OCI-LY1 (cell line): ENCODE data around the gene GPC2.
A peak's percentile ranks its signal among the peaks of the same experiment; 100 is the strongest.
"Not testable (repeated sequence)": the region's sequence is repeated elsewhere in the genome, so short reads cannot be mapped to it uniquely, and the experiment has no call there.

Experiments used
- H2AFZ ChIP-seq: fragments of 200-600 bp; sonication (generic), shearing (Covaris generic); 2 replicates; pipeline ENCODE4 v1.6.0; 2014; ENCODE audit warnings: antibody characterized with exemption, mild to moderate bottlenecking, low read length
- H3F3A ChIP-seq: fragments of 200-600 bp; sonication (generic), shearing (Covaris generic); 2 replicates; pipeline ENCODE4 v1.6.0; 2014; ENCODE audit warnings: mild to moderate bottlenecking, antibody characterized with exemption, low read length, moderate library complexity; ENCODE audit not compliant: insufficient read depth
- H3K27ac ChIP-seq: fragments of 200-600 bp; sonication (generic); 2 replicates; pipeline ENCODE4 v1.5.1; 2014; ENCODE audit warnings: low read length, mixed run types, mild to moderate bottlenecking, low read depth; ENCODE audit not compliant: poor library complexity, severe bottlenecking
- H3K27me3 ChIP-seq: fragments of 200-600 bp; sonication (generic); 2 replicates; pipeline ENCODE4 v1.6.0; 2014; ENCODE audit warnings: antibody characterized with exemption, mild to moderate bottlenecking, low read length, moderate library complexity; ENCODE audit not compliant: insufficient read depth
- H3K36me3 ChIP-seq: fragments of 200-600 bp; sonication (generic); 2 replicates; pipeline ENCODE4 v1.6.1; 2014; ENCODE audit warnings: mild to moderate bottlenecking, antibody characterized with exemption, low read length, moderate library complexity, mixed read lengths; ENCODE audit not compliant: insufficient read depth
- H3K4me1 ChIP-seq: fragments of 200-600 bp; sonication (generic); 2 replicates; pipeline ENCODE4 v1.5.1; 2014; ENCODE audit warnings: mild to moderate bottlenecking, low read length, moderate library complexity; ENCODE audit not compliant: insufficient read depth, severe bottlenecking
- H3K4me2 ChIP-seq: fragments of 200-600 bp; sonication (generic), shearing (Covaris generic); 2 replicates; pipeline ENCODE4 v1.6.1; 2014; ENCODE audit warnings: low read length
- H3K4me3 ChIP-seq: fragments of 200-600 bp; sonication (generic); 2 replicates; pipeline ENCODE4 v1.5.1; 2014; ENCODE audit warnings: low read length, low read depth, mild to moderate bottlenecking, mixed read lengths; ENCODE audit not compliant: poor library complexity, severe bottlenecking
- H3K79me2 ChIP-seq: fragments of 200-600 bp; shearing (Covaris generic); 2 replicates; pipeline ENCODE4 v1.6.1; 2016; ENCODE audit warnings: mixed run types, low read length, mixed read lengths; ENCODE audit not compliant: insufficient read depth
- H3K9ac ChIP-seq: fragments of 200-600 bp; sonication (generic), shearing (Covaris generic); 2 replicates; pipeline ENCODE4 v1.6.1; 2014; ENCODE audit warnings: mild to moderate bottlenecking, low read length, mixed read lengths
- H3K9me2 ChIP-seq: fragments of 200-600 bp; sonication (generic), shearing (Covaris generic); 2 replicates; pipeline ENCODE4 v1.6.1; 2014; ENCODE audit warnings: low read depth, mild to moderate bottlenecking, low read length, mixed read lengths
- H3K9me3 ChIP-seq: fragments of 200-600 bp; shearing (Covaris generic); 2 replicates; pipeline ENCODE4 v1.6.1; 2014; ENCODE audit warnings: low read length, mixed read lengths
- H4K20me1 ChIP-seq: fragments of 200-600 bp; sonication (generic), shearing (Covaris generic); 2 replicates; pipeline ENCODE4 v1.6.0; 2016; ENCODE audit warnings: mild to moderate bottlenecking, low read length; ENCODE audit not compliant: insufficient read depth
- EZH2 ChIP-seq: fragments of 200-600 bp; sonication (generic), shearing (Covaris generic); IDR thresholded peaks from 2 replicates; pipeline ENCODE4 v1.8.0; 2017; ENCODE audit warnings: borderline replicate concordance, mixed run types, mild to moderate bottlenecking, antibody characterized with exemption, low read length, moderate library complexity, mixed read lengths
- TF ChIP-seq, protein P1 (sequence below): fragments of 200-600 bp; sonication (generic), shearing (Covaris generic); IDR thresholded peaks from 2 replicates; pipeline ENCODE4 v1.5.1; 2017; ENCODE audit warnings: mild to moderate bottlenecking, antibody characterized with exemption, low read length, moderate library complexity, mixed read lengths

Gene GPC2, protein sequence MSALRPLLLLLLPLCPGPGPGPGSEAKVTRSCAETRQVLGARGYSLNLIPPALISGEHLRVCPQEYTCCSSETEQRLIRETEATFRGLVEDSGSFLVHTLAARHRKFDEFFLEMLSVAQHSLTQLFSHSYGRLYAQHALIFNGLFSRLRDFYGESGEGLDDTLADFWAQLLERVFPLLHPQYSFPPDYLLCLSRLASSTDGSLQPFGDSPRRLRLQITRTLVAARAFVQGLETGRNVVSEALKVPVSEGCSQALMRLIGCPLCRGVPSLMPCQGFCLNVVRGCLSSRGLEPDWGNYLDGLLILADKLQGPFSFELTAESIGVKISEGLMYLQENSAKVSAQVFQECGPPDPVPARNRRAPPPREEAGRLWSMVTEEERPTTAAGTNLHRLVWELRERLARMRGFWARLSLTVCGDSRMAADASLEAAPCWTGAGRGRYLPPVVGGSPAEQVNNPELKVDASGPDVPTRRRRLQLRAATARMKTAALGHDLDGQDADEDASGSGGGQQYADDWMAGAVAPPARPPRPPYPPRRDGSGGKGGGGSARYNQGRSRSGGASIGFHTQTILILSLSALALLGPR

DNA sequence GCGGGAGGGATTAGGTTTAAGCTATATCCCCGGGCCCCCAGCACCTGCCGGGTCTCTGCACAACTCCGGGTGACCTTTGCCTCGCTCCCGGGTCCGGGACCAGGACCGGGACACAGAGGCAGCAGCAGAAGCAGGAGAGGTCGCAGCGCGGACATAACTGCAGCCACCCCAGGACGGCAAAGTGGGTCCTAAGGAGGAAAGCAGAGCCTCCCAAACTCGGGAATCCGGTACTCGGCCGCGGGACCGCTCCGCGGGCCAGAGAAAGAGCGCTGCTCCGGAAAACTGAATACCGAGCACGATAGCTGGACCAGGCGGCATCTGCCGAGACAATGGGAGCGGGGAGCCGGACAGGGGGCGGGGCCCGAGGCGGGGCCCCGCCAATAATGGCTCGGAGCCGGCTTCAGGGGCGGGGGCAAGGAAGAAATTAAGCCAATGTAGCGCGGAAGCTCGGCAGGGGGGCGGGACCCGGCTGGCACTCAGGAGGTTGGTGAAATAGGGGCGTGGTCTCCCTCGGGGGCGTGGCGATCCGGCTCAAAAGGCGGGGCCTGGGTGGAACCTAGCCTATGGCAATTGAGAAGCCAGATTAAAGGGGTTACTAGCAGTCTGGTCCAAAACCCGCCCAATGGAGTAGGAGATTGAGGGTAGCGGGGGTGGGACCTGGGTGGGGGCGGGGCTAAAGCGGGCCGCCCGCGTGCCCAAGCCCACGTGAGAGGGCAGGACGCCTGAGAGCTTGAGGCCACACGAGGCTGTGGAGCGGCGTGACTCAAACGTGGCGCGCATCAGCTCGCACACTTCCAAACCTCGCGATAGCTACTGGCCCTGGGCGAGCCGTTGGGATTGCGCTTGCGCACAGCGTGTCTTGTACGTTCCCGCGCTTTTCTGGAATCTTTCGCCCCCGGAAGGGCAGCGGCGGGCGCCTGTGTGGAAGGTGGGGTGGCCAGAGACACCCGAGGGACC lies at the start of gene GPC2, which contains the start of gene STAG3:
Gene GPC2, minus strand, starts transcription at position 337 of the 957 bp plus-strand sequence. Its CDS starts 182 bp downstream, at position 155.
Gene STAG3, plus strand, starts transcription at position 874 of the 957 bp plus-strand sequence. CDS start 2,639 bp downstream, outside the sequence.
- Histone ChIP-seq H3K27ac (no peak within 1 kb of the TSS), H3K79me2 (no peaks in the 10 kb centered on the region), H3F3A (no peaks in the 10 kb centered on the region; the same call in 1 of the 2 replicates), H3K9ac (peak within 1 kb of the TSS; percentile 67), H3K36me3 (no peaks in the 10 kb centered on the region; the same call in 1 of the 2 replicates), H4K20me1 (no peaks in the 10 kb centered on the region), H3K4me1 (peaks cover 41% of the 10 kb centered on the region), H3K4me2 (peak within 1 kb of the TSS; percentile 81), H3K4me3 (peak within 1 kb of the TSS; percentile 74), H3K27me3 (no peaks in the 10 kb centered on the region), H3K9me3 (no peaks in the 10 kb centered on the region), H3K9me2 (no peaks in the 10 kb centered on the region), H2AFZ (peak within 1 kb of the TSS; percentile 42; the same call in 1 of the 2 replicates)
- TF ChIP-seq, protein P1, sequence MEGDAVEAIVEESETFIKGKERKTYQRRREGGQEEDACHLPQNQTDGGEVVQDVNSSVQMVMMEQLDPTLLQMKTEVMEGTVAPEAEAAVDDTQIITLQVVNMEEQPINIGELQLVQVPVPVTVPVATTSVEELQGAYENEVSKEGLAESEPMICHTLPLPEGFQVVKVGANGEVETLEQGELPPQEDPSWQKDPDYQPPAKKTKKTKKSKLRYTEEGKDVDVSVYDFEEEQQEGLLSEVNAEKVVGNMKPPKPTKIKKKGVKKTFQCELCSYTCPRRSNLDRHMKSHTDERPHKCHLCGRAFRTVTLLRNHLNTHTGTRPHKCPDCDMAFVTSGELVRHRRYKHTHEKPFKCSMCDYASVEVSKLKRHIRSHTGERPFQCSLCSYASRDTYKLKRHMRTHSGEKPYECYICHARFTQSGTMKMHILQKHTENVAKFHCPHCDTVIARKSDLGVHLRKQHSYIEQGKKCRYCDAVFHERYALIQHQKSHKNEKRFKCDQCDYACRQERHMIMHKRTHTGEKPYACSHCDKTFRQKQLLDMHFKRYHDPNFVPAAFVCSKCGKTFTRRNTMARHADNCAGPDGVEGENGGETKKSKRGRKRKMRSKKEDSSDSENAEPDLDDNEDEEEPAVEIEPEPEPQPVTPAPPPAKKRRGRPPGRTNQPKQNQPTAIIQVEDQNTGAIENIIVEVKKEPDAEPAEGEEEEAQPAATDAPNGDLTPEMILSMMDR, result no peak
- TF ChIP-seq EZH2, result no peak

DNA sequence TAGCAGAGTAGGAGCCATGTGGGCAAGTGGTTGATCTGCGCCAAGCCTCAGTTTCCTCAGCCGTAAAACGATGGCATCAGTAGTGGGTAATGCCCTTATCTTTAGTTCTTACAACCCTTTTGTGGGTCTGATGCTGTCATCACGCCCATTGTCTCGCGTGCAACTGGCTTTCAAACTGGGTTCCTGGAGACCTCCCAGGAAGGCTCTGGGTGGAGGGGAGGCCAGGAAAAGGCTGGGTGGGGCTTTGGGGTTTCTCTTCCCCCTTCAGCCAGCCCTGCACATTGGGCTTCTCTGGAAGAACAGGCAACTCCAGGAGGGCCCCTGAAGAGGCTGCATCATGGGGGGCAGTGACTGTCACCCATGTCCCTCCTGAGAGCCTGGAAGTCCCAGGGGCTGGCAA lies 47.7 kb upstream of the GPC2 start:
- not testable (repeated sequence) for H3K9ac ChIP-seq, H2AFZ ChIP-seq, H3K9me3 ChIP-seq, H3K4me3 ChIP-seq, H3K9me2 ChIP-seq, H4K20me1 ChIP-seq, H3K79me2 ChIP-seq, H3K27me3 ChIP-seq, H3F3A ChIP-seq, H3K4me2 ChIP-seq
- Histone ChIP-seq H3K27ac (peak overlapping the region; percentile 31), H3K36me3 (peaks cover 35% of the 10 kb centered on the region; the same call in 1 of the 2 replicates), H3K4me1 (peaks cover 60% of the 10 kb centered on the region)

DNA sequence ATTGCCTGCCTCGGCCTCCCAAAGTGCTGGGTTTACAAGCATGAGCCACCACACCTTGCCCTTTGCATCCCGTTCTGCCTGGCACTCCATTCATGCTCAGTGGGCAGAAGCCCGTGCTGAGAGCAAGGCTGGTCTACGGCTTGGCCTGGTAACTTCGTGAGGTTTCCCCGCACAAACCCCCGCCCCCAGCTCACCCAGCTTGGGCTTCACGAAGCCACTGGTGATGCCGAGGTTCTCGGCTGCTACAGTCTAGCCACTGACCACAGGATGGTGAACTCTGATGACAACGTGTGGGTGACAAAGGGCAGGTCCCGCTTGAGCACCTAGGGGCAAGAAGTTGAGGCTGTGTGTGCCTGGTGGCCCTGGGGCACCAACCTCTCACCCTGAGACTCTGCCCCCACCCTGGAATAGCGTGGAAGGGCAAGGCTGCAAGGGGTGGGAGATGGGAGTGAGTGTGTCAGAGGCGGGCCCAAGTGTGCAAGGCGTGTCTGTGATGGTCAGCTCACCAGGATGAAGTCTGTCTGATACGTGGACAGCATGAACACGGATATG lies 46.3 kb upstream of the GPC2 start:
- Histone ChIP-seq H3K36me3 (peaks cover 34% of the 10 kb centered on the region; the same call in 1 of the 2 replicates), H3K4me1 (peaks cover 67% of the 10 kb centered on the region), H3K9ac (peak overlapping the region; percentile 8; the same call in 1 of the 2 replicates), H3K4me2 (peak overlapping the region; percentile 83; the same call in 1 of the 2 replicates), H3K4me3 (peak overlapping the region; percentile 4), H3K27ac (peak overlapping the region; percentile 97)
- not testable (repeated sequence) for H3K27me3 ChIP-seq, H2AFZ ChIP-seq, H3K9me3 ChIP-seq, H3K9me2 ChIP-seq, H3K79me2 ChIP-seq, H3F3A ChIP-seq, H4K20me1 ChIP-seq
